Measurements from ENCODE around the gene ZNF182.
"Not testable (repeated sequence)": the region's sequence is repeated elsewhere in the genome, so short reads cannot be mapped to it uniquely, and the experiment has no call there.

The ZNF182 gene

DNA sequence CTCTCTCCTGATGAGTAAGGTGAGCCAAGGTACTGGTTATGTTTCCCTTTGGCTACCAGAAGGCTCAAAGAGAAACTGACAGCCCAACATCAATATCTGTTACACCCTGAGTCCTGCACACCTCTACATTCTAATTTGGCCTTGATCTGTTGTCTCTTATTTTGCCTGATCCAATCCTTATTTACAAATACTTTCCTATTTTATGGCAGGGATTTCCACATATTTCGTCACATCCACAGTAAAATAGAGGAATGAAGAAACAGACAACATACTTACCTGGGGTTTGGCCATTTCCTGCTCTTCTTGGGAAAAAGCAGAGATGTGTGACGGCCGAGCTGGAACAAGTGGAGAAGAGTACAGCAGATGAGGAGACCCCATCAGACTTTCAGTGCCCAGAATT is 1.5 kb downstream of the ZNF182 start:
- in situ Hi-C loops (cut with MboI; ENCODE audit: low sequenced_read_pairs) = no loop called here

DNA sequence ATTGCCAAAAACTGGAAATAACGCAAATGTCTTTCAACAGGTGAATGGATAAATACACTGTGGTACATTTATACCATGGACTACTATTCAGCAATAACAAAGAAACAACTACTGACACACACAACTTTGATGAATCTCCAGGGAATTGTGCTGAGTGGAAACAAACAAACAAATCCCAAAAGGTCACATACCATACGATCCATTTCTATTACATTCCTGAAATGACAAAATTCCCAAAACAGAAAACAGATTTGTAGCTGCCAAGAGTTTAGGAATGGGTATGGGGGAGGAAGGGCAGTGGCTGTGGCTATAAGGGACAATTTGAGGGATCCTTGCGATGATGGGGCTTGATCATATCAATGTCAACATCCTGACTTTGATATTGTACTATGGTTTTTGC is 2.5 kb downstream of the ZNF182 start:
- in situ Hi-C loops (cut with MboI; ENCODE audit: low sequenced_read_pairs) = no loop called here

DNA sequence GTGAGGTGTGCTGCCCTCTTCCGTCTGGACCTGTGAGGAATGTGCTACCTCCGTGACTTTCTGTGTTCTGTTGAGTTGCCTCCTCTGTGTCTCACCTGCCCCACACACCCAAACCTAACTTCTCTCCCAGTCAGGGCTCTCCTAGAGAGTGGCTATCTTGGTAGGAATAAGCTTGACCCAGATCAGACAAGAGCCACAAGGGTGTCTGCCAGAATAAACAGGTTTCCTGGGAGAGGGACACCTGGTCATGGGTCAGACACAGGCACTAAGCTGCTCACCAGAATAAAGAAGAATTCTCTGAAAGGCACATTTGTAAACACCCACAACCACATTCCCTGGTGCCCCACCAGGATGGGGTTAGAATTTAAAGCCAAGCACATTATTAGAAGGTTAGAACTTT is 11.1 kb downstream of the ZNF182 start:
- in situ Hi-C loops (cut with MboI; ENCODE audit: low sequenced_read_pairs) = no loop called here

DNA sequence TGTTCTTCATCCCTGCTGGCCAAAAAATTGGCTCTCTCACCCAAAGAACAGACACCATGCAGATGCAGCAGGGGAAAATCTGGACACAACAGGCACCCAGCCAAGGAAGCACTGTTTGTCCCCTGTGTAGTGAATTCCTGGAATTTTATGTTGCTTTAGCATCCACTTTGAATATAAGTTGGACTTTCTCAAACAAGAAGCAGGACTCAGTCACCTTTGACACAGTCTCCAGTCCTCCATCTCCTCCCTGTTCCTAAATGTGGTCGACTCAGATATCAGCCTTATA is 11.8 kb downstream of the ZNF182 start:
- in situ Hi-C loops (cut with MboI; ENCODE audit: low sequenced_read_pairs) = no loop called here

DNA sequence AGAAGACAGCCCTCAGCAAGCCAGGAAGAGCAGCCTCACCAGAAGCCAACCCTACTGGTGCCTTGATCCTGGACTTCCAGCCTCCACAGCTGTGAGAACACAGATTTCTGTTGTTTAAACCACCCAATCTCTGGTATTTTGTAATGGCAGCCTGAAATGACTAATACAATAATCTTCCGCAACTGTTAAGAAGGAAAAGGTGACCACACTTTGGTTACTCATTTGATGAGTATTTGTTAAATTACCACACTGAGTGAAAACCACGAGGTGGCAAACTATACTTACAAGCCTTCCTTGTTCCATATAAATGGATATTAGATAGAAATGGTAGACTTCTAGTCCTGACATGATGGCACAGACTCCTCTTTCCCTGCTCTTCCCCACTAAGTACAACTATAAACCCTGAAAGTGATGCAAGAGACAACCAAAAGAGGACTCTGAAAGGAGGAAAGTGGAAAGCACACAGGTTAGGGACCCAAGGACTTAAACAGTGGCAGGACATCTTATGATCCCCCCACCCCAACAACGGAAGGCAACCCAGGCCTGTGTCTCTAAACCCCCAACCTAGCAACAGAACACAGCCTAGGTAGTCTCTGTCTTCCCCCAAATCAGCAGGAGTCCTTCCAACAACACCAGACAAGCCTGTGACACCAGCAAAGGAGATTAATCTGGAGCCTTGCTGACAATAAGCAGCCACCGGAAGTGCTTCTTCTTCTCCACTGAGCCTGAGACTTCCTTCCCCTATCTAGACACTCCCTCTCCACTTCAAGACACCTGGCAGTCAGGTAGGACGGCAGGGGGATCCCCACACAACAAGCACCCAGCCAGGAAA is 12.3 kb downstream of the ZNF182 start:
- in situ Hi-C loops (cut with MboI; ENCODE audit: low sequenced_read_pairs) = no loop called here

DNA sequence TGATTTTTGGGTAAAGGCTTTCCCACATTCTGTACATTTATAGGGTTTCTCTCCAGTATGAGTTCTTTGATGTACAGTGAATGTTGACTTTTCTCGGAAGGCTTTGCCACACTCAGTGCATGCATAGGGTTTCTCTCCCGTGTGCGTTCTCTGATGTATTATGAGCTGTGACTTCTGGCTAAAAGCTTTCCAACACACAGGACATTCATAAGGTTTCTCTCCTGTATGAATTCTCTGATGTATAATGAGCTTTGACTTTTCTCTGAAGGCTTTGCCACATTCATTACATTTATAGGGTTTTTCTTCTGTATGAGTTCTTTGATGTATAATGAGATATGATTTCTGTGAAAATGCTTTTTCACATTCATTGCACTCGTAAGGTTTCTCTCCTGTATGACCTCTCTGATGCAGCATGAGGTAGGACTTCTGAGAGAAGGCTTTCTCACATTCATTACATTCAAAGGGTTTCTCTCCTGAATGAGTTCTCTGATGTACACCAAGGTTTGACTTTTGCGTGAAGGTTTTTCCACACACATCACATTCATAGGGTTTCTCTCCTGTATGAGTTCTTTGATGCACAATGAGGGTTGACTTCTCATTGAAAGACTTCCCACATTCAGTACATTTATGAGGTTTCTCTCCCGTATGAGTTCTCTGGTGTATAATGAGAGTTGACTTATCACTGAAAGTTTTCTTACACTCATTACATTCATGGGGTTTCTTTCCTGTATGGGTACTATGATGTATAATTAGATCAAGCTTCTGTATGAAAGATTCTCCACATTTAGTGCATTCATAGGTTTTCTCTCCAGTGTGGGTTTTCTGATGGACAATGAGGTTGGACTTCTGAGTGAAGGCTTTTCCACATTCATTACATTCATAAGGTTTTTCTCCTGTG is 27.3 kb downstream of the ZNF182 start:
- in situ Hi-C loops (cut with MboI; ENCODE audit: low sequenced_read_pairs) = no loop called here

DNA sequence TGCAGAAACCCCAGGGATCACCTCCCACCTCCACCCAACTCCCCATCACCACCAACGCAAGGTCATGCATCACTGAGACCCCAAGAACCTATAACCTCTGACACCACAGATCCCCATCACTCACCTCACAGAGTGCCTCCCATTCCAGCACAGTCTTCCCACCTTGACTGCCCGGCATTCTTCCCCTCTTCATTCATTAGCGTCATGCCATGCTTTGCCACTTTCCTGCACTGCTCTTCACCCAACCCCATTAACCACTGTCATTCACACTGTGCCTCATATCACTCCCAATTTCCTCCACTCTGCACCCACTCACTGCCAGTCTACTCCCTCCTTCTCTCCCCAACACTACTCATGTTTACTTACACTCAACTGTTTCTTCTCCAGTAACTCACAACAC is 30.6 kb downstream of the ZNF182 start:
- in situ Hi-C loops (cut with MboI; ENCODE audit: low sequenced_read_pairs) = no loop called here

DNA sequence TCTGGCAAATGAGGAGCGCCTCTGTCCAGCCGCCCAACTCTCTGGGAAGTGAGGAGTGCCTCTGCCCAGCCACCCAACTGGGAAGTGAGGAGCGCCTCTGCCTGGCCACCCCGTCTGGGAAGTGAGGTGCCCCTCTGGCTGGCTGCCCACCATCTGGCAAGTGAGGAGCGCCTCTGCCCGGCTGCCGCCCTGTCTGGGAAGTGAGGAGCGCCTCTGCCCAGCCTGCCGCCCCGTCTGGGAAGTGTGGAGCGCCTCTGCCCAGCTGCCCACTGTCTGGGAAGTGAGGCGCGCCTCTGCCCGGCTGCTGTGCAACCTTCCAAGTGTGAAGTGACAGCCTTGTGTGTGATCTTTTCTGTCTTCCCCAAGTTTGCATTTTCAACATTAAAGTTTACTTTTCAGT is 38.3 kb downstream of the ZNF182 start:
- in situ Hi-C loops (cut with MboI; ENCODE audit: low sequenced_read_pairs) = not testable (repeated sequence)

DNA sequence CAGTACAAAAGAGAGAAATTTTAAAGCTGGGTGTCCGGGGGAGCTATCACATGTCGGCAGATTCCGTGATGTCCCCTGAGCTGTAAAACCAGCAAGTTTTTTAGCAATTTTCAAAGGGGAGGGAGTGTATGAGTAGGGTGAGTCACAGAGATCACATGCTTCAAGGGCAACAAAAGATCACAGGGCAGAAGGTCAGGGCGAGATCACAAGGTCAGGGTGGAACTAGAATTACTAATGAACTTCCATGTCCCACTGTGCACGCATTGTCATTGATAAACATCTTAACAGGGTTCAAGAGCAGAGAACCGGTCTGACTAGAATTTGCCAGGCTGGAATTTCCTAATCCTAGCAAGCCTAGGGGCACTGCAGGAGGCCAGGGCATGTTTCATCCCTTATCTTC is 42.0 kb downstream of the ZNF182 start:
- in situ Hi-C loops (cut with MboI; ENCODE audit: low sequenced_read_pairs) = not testable (repeated sequence)

DNA sequence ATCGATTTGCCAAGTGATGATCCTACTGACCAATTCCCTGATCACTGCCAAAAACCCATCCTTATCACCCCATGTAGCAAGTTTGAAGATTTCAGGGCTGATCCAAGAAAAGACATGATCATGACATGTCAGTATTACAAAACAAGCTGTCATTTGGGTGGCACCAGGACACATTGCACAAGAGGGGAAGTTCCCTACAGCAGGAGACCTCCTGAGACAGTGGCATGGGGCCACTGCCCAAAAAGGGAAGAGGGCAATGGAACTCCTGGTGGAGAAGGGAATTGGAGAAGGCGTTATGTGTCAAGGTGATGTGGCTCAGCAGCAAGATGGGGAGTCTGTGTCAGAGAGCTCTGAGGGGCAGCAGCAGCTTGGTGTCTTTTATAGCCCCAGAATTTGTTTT is 43.4 kb downstream of the ZNF182 start:
- in situ Hi-C loops (cut with MboI; ENCODE audit: low sequenced_read_pairs) = no loop called here

DNA sequence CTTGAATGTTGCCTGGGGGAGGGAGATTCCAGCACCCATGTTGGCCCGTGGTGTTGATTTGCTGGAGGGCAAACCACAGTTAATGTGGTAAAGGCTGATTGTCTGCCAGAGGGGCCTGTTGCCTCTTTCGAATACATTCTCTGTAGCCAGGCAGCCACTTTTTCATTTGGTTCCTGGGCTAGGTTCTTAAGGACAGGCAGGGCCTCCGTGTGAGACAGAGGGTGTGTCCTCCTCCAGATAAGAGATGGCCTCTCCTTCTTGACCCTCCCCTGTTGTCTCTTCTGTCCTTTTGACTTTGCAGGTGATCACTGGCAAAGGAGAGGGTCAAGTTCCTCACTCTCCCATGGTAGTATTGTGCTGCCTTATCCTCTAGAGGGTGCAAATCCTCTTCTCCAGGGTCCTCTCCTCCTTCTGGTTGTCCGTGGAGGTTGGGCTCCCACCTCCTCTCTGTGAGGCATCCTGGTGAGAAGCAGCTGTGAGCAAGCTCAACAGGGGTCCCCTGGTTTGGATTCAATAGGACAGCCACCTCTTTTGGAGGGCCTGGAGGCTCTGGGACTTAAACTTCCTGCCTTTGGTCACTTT is 44.9 kb downstream of the ZNF182 start:
- in situ Hi-C loops (cut with MboI; ENCODE audit: low sequenced_read_pairs) = no loop called here

DNA sequence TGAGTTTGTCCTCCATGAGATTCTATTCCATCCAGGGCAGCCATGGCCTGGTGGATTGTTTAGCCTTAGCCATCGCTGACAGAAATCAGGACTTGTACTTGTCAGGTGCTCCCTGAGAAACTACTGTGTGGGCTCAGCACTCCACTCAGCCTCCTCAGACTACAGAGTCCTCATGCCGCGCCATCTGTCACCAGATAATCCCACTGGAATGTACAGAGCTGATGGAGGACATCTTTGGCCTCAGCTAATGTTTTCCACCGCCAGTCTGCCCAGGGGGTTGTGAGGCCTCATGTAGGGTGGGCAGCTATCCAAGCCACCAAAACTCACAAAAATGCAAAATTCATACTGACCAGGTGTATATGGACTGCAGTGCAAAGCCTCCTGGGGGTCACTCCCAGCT is 45.6 kb downstream of the ZNF182 start:
- in situ Hi-C loops (cut with MboI; ENCODE audit: low sequenced_read_pairs) = not testable (repeated sequence)

DNA sequence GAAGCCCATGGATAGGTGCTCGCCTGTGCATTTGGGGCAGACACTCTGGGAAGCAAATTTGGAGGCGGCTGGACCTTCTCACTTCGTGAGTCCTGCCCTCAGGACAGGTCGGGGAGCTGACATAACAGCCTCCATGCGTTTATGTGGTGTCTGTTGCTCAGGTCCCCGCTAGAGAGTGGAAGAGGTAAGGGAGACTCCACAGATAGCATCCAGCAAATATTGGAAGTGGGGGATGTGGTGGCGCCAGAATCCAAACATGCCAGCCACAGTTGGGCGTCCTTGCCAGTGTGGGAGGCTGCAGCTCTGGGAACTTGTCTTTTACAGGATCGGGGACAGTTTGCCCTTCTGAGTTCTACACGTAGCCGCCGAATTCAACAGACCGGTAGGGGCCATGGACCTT is 47.8 kb downstream of the ZNF182 start:
- in situ Hi-C loops (cut with MboI; ENCODE audit: low sequenced_read_pairs) = no loop called here

DNA sequence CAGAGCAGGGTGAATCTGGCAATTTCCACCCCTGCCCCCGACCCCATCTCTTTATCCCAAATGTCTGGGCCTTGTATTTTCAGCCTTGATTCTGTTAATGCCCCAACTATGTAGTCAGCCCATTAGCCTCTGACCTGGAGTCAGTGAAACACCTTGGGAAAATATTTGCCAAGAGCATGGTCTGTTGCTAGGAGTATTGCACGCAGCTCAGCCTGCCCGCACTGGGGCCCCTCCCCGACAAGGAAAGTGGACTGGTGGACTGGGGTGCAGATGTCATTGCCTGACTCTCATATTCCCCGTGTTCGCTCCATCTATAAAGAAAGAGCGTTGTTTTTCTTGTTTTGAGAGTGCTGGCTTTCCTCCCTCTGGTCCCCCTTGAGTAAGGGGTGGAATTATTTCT is 48.5 kb downstream of the ZNF182 start:
- in situ Hi-C loops (cut with MboI; ENCODE audit: low sequenced_read_pairs) = not testable (repeated sequence)

DNA sequence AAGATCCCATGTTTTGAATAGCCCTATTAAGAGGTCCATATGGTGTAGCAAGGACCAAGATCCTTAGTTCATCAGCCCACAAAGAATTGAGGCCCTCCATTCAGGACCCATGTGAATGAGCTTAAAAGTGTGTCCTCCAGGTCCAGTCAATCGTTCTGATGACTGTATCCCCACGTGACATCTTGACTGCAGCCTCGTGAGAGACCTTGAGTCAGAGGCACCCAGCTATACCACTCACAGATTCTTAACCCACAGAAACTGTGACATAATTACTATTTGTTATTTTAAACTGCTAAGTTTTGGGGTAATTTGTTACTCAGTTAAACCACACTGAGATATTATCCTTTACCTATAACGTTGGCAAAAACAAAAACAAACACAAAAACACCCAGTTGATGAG is 62.4 kb downstream of the ZNF182 start:
- in situ Hi-C loops (cut with MboI; ENCODE audit: low sequenced_read_pairs) = no loop called here

DNA sequence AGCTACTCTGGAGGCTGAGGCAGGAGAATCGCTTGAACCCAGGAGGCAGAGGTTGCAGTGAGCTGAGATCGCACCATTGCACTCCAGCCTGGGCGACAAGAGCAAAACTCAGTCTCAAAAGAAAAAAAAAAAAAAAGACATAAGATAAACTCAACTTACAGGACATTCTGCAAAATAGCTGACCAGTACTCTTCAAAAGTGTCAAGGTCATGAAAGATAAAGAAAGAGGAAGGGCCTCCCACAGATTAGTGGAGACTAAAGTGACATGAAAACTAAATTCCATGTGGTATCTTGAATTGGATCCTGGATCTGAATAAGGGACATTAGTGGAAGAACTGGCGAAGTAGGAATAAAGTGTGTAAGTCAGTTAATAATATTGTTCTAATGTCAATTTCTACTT is 63.3 kb downstream of the ZNF182 start:
- in situ Hi-C loops (cut with MboI; ENCODE audit: low sequenced_read_pairs) = no loop called here

DNA sequence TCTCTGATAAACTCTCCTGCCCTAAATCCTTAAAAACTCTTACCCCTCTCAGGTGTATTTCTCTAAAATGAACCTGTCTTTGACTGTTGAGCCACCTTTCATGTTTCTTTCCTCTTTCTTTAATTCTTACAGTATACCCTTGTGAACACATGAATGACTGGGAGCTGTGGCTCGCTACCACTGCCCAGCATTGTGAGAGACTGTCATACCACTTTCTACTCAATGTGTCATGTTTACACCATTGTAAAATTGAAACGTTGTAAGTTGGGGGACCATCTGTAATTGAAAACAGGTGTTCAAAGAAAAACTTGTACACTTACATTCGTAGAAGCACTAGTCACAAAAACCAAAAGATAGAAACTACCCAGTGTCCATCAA is 66.9 kb downstream of the ZNF182 start:
- in situ Hi-C loops (cut with MboI; ENCODE audit: low sequenced_read_pairs) = no loop called here

DNA sequence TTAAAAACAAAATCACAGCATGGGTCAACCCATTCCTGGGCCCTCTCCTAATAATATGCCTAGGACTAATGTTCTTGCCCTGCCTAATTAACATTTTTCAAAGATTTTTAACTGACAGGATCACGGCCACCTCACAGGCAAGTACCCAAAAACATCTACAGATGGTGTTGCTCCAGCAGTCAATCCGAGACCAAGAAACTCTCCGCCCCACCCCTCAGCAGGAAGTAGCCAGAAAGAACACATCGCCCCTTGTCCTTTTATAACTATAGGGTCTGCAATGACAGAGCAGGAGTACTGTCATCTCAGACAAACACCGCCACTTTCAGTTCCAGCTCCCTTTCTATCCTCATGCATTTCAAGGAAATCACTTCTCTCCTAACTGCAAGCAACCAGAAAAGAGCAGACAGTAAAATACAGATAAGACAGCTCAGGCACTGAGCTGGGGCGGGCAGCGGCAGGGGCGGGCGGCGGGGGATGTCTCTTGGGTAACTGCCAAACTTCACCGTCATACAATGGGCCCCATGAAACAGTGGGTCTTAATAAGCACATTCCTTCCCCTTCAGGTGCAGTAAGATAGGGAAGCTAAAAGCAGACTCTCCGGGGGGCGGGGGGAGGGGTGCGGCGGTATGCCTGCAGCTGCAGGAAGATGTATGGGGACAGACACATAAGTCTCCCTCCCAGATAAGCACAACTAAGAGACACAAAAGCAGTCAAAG is 67.4 kb downstream of the ZNF182 start:
- in situ Hi-C loops (cut with MboI; ENCODE audit: low sequenced_read_pairs) = no loop called here

DNA sequence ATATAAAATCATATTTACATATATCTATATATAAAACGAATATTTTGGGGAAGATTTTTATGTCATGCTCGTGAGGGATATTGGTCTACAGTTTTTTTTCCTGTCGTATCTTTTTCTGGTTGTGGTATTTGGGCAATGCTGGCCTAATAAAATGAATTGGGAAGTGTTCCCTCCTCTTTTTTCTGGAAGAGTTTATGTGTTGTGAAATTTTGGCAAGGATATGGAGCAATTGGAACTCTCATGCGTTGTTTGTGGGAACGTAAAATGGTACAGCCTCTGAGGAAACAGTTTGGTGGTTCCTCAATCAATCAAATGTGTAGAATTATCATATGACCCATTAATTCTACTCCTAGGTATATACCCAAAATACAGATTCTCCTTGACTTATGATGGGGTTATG is 69.8 kb downstream of the ZNF182 start:
- in situ Hi-C loops (cut with MboI; ENCODE audit: low sequenced_read_pairs) = no loop called here

DNA sequence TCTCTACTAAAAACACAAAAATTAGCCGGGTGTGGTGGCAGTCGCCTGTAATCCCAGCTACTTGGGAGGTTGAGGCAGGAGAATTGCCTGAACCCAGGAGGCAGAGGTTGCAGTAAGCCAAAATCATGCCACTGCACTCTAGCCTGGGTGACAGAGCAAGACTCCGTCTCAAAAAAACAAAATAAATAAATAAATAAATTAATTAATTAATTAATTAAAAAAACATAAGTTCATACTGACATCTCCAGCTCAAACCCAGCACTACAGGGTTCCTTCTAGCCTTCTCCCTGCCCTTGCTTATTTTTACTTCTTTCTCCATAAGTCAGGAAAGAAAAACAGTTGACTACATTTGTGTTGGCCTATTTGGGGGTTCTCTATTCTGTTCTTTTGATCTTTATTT is 71.8 kb downstream of the ZNF182 start:
- in situ Hi-C loops (cut with MboI; ENCODE audit: low sequenced_read_pairs) = not testable (repeated sequence)

DNA sequence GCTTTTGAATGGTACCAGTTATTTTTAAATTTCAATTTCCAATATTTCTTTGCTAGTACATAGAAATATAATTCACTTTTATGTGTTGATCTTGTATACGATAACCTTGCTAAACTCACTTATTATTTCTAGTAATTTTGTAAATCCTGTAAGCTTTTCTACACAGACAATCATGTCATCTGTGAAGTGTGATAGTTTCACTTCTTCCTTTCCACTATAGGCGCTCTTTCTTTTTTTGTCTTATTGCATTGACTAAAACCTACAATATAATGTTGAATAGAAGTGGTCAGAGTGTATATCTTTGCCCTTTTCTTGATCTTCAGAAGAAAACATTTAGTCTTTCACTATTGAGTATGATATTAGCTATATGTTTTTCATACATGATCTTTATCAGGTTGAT is 76.6 kb downstream of the ZNF182 start:
- in situ Hi-C loops (cut with MboI; ENCODE audit: low sequenced_read_pairs) = no loop called here
